ENCODE data around the gene CARD10.
A peak's percentile ranks its signal among the peaks of the same experiment; 100 is the strongest.

CARD10 gene

DNA sequence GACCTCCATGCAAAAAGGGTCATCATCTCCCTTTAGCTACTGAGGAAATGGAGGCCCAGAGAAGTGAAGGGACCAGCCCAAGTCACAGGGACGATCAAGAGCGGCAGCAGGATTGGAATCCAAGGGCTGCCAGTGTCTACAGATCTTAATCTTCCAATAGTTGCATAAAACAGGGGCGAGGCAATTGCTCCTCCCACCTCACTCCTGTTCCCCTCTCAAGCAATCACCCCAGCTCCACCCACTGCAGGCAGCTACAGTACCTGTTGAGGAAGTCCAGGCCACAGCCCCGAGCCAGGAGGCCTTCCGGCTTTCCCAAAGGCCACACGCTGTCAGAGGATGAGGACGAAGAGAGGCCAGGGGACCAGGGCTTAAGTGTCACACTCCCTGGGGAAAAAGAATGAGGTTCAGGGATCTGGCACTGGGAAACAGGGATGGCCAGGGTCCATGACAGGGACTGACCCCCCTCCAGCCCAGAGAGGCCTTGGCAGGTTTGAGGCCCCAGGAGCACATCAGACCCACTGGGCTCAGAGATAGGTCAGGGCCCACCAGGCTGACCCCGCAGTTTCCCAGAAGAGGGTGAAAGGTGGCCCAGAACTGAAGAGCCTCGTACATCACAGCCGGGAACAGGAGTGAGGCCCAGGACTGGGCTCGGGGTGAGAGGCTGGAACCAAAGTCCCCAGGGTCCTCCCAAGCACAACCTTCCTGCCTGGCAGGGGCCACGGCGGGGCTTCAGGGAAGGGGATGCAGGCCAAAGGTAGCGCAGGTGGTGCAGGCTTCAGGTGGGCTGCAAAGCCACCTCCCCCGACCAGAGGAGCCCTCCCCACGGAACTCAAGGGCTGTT is 16.7 kb downstream of the CARD10 start:
- no peak for DNase-seq (ENCODE audit: low read depth in 2 of 2)

DNA sequence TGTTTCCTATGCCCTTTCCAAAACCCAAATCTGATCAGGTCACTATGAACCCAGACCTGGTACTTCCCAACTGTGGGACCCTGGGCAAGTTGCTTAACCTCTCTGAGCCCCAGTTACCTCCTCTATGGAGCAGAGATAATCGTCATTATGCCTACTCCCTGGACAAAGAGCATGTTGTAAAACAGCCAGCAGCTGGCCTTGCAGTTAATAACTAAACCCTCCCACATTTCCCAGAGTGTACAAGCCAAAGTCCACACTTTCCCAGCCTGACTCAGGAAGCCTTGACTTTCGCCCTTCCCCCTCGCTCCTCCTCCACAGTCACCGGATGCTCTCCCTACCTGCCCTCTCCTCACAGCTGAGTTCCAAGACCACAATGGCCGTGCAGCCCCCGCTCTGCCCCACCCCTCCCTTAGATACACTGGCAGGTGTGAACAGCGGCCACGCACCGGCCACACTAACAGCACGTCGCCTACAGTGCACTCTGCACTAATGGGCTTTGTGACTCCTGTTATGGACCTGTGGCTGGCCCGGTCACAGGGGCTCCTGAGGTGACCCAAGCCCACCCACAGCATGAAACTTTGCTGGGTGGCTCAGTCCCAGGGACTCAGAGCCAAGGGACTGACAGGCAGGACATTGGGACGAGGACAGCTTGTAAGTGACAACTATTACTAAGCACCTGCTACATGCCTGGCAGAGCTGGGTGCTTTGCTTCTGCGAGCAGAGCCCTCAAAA is 17.4 kb downstream of the CARD10 start:
- DNase-seq (ENCODE audit: low read depth in 2 of 2), result no peak

DNA sequence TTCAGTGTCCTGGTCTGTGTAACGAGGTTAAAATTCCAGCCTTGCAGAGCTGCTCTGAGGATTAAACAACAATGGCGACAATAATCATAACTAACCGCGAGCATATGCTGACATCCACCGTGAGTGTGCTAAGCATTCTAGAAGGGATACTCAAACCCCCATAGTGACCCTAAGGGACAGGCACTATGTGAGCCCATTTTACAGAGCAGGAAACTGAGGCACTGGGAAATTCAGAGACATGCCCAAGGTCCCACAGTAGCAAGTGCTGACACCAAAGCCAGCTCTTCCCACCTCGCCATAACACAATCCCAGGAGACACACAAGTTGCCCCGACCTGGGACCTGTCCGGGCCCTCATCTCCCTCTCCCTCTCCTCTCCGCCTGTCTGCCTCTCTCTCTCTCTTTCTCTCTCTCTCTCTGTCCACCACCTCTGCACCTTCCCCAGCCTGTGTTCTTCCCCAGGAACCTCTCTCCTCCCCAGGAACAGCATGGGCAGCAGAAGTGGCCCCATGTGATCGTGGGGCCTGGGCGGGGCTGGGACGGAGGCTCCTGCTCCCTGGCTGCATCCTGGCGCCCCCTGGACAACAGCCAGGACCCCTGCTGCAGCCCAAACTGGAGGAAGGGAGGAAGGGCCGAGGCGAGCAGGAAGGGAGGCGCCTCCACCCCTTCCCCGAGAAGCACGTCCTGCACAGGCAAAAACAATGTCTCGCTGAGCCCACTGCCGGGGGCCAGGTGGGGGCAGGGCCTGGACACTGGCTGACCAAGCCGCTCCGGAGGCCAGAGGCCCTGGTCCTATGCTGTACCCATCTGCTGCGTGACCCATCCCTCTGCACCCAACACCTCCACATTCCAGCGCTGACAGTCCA is 18.2 kb downstream of the CARD10 start:
- DNase-seq (ENCODE audit: low read depth in 2 of 2), result no peak

DNA sequence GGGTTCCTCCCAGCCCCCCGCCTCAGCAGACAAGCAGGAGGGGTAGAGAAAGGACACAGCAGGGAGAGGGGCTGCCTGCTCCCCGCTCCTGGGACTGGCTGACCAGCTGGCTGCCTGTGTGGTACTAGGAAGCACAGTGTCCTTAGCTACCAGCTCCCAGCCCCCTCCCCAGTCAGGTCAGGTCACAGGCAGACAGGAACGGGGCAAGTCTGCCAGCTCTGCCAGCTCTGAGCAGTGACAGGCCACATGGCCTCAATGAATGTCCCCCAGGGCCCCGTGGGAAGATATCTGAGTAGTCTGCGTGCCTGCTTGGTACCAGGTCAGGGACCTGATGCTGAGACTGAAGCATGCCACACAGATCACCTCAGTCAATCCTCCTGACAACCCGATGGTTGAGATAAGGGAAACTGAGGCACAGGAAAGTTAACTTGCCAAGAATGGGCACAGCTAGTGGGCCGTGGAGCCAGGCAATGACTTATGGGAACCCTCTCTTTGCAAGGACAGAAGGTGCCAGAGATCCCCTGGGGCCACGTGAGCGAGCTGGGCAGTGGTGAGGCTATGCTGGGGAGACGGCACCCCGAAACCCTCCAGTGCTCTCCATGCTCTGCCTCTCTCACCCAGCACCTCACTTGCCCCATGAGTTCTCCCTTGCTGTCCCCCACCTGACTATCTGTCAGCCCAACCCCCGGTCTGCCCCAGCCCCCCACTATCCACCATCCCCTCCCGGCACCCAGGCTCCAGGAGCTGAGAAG is 19.2 kb downstream of the CARD10 start:
- no peak for DNase-seq (ENCODE audit: low read depth in 2 of 2)

DNA sequence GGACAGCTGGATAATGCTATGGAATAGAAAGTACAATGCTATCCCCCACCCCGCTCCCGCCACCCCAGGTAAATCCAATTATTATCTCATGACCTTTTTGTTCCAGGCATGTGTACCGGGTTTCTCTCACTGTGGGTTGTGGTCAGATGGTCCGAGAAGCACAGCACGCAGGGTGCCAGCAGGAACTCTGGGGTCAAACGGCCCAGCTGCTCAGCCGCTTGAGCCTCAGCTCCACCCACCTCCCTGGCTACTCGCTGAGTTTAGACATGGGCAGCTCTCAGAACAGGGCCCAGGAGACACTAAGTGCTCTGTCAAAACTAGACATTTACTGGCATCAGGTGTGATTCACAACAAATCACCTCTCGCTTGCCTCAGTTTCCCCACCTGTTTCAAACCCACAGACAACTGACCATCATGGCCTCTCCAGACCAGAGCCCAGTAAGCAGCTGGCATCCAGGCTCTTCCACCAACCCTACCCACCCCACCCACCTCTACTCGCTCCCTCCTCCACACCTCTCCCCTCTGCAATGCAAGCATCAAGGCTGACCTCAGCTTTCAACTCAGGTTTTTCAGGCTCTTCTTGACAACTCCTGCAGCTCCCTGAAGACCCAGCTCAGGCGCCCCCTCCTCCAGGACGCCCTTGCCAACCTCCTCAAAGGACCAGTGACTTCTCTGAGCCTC is 20.0 kb downstream of the CARD10 start:
- no peak for DNase-seq (ENCODE audit: low read depth in 2 of 2)

DNA sequence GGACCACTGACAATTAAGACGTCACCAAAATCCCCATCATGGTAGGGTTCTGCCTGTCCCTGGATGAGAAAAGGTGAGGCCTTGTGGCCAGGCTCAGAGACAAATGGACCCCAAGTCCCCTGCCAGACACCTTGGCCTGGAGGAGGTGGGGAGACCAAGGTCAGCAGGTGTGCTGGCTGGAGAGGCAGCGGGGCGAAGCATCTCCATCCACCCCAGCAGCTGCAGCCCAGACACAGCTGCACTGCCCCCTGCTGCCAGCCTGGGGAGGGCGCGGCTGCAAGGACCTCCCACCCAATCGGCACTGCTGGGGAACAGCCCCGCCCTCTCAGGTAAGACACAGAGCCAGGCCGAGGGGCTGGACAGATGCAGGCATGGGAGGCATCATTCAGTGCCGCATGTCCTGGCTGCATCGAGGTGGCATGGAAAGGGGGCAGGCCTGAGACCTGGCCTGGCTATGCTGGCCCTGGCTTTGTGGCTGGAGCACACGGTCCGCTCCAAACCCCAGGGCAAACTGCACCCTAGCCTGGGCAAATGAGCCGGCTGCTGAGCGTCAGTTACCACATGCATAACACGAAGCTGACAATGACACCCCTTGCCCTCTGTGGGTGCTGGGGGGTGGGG is 20.8 kb downstream of the CARD10 start:
- DNase-seq (ENCODE audit: low read depth in 2 of 2), result peak; percentile 48 to 63

DNA sequence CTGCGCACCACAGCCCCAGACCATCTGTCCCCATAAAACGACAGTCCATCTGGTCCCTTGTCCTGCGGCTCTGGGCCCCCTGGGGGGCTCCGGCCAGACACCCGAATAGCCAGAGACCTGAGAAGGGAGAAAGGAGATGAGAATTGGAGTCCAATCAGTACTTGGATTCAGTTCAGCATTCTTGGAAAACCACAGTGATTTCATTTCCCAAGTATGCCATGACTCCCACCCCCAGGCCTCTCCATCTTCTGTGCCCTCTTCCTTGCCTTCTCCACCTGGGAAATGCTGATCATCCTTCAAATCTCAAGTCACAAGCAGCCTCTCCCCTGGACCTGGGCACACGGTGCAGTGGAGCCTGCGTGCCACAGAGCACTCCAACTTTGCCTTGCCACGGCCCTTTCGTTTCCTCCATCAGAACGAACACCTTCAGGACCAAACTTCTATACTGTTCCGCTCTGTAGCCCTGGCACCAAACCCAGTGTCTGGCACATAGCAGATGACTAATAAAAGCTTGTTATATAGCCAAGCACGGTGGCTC is 22.1 kb downstream of the CARD10 start:
- no peak for DNase-seq (ENCODE audit: low read depth in 2 of 2)

DNA sequence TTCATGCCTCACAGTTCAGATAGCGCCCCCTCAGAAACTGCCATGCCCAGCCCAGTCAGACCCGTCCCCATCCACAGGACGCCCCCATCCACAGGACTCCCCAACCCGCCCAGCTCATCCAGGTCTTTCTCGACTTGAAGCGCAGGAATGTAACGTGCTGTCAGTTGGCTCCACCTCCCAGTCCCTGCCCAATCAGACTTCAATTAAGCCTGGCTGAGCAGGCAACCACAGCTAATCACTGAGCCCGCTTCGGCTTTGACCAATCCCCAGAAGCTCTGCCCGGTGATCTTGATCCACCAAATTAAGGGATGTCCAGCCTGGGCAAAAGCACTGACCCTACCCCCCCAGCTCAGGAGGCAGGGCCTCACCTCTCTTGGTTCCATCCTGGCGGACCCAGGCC is 22.6 kb downstream of the CARD10 start:
- no peak for DNase-seq (ENCODE audit: low read depth in 2 of 2)

DNA sequence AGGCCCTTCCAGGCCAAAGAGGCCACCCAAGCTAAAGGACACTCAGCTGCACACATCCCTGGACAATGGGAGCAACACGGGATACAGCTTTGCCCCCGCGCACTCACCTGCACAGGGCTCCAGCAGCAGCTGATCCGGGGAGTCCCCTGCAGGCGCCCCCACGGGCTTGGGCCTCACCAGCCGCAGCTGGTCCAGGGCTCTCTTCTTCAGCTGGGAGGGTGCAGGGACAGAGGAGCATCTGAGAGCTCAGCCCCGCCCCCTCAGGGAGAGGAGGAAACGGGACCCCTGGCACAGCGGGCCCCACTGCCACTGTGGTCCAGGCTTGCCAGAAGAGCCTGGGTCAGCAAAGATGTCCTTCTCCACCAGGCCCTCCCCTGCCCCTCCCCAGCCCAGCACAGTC is 25.2 kb downstream of the CARD10 start:
- DNase-seq (ENCODE audit: low read depth in 2 of 2), result no peak

DNA sequence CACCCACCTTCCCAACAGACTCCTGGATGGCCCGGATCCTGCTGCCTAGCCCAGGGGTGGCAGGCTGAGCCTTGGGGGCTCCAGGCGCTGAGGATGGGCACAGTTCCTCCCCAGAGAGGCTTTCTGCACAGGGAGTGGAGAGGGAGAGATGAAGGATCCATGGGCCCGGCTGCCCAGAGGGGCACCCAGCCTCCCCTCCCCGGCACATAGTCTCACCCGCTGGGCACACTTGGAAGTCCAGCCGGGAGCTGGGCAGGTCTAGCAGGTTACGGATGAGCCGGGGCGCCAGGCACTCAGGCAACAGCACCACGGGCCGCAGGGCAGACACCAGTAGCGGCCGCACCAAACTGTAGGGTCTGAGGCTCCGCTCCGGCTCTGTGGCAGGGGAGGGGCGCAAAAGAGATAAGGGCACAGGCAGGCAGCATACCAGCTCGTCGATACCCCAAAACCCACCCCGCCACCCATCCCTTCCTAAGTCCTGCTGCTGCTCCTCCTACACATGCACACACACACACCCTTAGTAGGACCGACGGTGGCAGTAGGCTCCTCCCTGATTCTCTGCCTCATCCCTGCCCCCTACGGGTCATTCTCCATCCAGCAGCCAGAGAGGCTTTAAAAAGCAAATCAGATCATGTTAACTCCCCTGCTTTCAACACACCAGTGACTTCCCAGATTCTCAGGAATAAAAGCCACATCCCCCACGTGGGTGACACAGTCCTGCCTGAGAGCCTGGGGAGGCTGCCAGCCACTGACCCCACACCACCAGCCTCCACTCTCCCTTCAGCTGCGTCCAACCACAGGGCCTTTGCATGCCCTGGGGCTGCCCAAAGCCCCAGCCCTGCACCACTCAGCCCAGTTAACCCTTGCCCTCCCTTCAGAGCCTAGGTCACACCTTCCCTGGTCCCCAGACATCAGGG is 26.5 kb downstream of the CARD10 start:
- DNase-seq (ENCODE audit: low read depth in 2 of 2), result peak; percentile 30 to 35

DNA sequence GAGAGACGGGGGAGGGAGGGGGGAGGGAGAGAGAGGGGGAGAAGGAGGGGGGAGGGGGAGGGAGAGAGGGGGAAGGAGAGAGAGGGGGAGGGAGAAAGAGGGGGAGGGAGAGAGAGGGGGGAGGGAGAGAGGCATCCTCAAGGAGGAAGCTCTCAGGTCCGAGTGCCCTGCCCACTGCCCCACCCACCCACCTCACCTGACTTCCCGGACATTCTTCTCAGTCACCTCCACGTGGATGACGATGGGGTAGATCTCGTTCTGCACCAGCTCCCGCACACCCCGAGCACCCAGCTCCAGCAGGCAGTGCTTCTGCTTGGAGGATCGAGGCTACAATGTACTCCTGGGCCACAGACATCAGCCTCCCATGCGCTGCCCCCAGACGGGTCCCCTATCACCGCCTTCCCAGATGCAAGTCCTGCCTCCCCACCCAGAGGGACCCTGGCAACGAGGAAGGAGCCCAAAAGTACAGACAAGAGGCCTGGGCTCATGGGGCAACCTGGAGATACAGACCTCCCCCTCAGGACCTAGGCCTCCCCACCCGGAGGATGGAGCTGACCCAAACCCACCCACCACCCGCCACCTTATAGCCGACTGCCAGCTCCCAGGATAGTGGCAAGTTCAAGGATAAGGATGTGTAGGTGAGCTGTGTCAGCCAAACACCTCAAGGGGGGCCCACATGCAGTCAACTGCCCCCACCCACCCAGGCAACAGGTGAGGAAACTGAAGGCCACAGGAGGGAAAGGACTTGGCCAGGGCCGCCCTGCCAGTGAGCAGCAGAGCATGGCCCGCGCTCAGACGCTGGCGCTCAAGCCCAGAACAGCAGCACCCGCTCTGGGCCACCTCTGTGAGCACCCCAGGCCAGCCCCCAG is 27.4 kb downstream of the CARD10 start:
- DNase-seq (ENCODE audit: low read depth in 2 of 2), result no peak

DNA sequence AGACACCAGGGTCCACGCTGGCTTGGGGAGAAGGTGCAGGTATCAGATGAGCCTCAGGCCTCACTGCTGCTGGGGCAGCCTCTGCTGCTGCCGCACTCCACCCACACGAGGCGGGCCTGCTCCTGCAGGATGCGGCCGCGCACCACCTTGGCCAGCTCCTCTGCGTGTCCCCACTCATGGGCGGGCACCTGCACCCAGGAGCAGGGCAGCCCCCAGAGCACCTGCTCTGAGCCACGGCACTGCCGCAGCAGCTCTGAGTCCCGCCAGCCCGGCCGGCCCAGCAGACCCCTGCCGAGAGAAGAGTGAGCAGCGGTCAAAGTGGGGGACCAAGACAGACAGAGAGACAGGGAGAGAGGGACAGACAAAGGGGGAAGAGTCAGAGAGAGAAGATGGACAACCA is 28.1 kb downstream of the CARD10 start:
- no peak for DNase-seq (ENCODE audit: low read depth in 2 of 2)

DNA sequence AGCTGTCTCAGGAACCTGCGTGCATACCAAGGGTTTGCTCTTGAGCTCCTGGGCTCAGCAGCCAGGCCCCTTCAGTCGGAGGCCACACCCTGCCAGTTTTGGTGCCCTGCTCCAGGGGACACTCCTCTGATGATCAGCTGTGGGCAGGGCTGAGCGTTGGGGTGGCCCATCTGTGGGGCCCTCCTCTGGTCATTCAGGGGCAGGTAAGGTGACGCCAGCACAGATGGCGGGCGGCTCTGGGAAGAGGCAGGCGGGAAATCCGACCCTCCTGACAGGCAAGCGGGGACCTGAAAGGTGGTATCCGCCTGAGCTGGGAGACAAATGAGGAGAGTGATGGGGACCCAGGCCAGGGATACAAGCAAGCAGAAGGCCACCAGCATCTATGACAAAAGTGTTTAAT is 29.2 kb downstream of the CARD10 start:
- no peak for DNase-seq (ENCODE audit: low read depth in 2 of 2)

DNA sequence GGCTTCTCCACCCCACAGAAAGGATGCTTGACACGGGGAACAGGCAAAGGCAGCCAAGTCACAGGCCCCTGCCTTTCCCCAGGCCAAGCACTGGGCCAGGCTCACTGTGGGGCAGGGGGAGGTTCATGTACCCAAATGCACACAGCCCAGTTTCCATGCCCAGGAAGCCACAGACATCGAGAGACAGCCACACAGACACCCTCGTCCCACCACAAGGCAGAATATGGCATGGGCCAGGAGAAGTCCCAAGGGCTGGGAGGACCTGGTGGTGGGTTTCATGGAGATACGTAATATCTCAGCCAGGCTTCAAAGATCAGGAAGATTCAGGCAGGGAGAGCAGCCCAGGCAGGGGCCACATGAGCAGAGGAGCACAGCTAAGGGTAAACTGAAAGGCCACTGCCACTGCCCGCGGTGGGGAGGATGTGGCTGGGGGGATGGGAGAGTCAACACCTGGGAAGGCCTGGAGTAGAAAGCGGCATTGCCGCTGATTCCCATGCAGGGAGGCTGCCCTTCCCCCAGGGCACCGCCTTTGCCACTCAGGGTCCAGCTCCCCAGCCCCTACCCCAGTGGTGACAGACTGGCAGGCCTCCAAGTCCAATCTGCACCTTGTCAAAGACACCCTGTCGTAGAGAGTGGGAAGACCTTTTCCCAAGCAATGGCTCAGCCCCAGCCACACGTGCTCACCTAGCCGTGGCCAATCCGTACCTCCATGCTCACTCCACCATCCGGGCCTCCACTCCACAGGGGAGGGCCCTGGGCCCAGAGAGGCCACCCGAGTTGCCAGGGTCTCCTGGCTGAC is 30.7 kb downstream of the CARD10 start:
- DNase-seq (ENCODE audit: low read depth in 2 of 2), result no peak

DNA sequence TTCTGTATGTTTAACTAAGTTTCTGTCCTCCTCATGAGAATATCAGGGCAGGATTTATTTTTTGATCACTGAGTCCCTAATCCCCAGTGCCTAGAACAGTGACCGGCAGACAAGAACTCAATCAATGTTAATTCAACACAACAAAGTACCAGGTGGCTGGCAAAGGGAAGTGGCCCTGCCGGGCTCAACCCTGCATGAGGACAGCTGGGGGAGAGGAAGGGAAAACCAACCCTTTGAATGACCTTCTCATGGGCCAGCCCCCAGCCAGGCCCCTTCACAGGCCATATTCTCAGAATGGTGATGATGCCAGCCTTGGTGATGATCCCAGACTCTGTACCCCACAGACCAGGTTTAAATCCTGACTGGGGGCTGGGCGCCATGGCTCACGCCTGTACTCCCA is 31.6 kb downstream of the CARD10 start:
- no peak for DNase-seq (ENCODE audit: low read depth in 2 of 2)

DNA sequence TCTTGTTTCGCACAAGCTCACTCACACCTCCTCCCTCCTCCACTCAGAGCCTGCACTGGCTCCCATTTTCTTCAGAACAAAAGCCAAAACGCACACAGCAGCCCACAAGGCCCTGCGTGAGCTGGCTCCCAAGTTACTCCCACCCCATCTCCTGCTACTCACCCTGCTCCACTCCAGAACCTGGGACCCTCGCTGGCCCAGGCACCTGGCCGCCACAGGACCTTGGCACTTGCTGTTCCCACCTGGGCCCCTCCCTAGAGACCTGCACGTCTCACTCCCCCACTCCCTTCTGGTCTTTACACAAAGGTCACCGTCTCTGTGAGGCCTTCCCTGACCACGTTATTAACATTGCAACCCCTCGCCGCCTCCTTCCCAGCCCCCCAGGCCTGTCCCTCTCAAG is 32.1 kb downstream of the CARD10 start:
- DNase-seq (ENCODE audit: low read depth in 2 of 2), result no peak

DNA sequence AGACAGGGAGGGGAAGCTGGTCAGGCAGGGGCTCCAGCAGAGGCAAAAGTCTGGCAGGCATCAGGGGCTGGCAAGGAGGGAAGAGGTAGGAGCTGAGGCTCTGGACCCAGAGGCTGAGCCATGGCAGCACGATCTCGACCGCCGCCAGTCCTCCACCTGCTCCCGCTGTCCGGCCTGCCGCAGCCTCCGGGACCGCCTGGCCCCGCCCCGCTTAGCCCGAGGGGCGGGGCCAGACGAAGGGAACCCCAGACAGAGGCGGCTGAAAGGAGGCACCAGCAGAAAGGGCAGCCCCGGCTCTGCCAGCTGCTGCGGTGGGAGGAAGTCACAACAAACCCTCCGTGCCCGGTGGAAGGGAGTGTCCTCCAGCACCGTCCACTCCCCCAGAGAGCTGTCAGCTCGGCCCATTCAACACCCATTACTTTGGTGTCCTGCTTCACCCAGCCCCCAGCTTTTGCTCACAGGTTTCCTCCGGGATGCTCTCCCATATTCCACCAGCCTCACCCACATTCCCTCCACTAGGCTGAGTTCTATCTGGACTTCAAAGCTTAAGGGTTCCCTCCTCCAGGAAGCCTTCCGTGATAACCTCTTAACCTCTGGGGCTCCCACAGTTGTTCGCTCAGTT is 32.9 kb downstream of the CARD10 start, which contains the start of gene MFNG:
Gene MFNG (minus strand): TSS at position 161 of the 622 bp plus-strand sequence. CDS start 207 bp downstream, outside the sequence.
- peak; percentile 60 to 67 for DNase-seq (ENCODE audit: low read depth in 2 of 2)
